HG02759 (cell line): Measurements from ENCODE around the gene CRLF2.
"Not testable (repeated sequence)": the region's sequence is repeated elsewhere in the genome, so short reads cannot be mapped to it uniquely, and the experiment has no call there.

Source experiments
- ATAC-seq: cut with Tn5 transposase; IDR thresholded peaks from one replicate; pipeline ENCODE4 v1.9.1; 2021; ENCODE audit warnings: mild to moderate bottlenecking, moderate library complexity; ENCODE audit not compliant: unreplicated experiment

CRLF2 gene

DNA sequence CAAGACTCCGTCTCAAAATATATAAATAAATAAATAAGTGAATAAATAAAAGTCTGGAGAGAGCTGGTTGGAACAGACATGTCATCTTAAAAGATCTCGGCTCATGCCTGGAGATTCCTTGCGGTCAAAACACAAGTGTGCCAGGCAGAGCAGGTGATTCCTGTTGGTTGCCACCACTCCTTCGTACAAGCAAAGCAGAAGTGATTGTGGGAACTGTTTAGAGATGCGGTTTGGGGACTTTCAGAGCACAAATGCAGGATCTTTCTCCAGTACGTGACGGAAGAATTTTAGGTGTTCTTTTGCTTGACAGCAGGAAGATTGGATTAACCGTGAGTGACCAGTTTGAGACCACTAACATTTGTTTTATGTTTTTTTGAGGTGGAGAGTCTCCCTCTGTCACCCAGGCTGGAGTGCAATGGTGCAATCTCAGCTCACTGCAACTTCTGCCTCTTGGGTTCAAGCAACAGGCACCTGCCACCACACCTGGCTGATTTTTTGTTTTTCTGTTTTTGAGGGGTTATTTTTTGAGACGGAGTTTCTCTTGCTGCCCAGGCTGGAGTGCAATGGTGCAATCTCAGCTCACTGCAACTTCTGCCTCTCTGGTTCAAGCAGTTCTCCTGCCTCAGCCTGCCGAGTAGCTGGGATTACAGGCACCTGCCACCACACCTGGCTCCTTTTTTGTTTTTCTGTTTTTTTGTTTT lies 2.8 kb upstream of the CRLF2 start:
- no peak for ATAC-seq

DNA sequence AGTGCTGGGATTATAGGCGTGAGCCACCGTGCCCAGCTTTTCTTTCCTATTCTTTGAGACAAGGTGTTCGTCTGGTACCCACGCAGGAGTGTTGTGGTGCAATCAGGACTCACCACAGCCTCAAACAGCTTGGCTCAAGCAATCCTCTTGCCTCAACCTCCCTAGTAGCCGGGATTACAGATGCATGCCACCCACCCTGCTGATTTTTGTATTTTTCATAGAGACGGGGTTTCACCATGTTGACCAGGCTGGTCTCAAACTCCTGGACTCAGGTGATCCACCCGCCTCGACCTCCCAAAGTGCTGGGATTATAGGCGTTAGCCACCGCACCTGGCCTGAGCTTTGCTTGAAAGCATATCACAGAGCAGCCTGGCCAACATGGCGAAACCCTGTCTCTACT lies 1.5 kb upstream of the CRLF2 start:
- no peak for ATAC-seq

DNA sequence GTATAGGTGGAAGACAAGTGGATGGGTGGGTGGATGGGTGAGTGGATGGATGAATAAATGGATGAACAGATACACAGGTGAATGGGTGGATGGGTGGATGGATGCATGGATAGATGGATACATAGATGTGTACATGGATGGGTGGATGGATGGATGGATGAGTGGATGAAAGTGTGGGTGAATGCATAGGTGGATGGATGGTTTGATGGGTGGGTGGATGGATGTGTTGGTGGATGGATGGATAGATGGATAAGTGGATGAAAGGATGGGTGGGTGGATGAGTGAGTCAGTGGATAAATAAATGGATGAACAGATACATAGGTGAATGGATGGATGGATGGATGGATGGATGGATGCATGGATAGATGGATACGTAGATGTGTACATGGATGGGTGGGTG lies 1.6 kb downstream of the CRLF2 start:
- ATAC-seq: no peak

DNA sequence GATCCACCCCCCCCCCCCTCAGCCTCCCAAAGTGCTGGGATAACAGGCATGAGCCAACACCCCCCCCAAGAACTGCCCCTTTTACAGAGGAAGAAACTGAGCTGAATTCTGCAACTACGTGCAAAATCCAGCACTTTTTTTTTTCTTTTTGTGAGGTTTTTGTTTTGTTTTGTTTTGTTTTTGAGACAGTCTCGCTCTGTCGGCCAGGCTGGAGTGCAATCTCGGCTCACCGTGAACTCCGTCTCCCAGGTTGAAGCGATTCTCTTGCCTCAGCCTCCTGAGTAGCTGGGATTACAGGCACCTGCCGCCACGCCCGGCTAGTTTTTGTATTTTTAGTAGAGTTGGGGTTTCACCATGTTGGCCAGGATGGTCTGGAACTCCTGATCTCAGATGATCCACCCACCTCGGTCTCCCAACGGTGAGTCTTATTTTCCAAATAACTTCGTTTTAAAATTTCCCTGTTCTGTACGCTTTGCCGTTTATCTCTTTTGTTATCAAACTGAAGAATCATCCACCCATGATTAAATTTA lies 4.9 kb downstream of the CRLF2 start:
- ATAC-seq: no peak

DNA sequence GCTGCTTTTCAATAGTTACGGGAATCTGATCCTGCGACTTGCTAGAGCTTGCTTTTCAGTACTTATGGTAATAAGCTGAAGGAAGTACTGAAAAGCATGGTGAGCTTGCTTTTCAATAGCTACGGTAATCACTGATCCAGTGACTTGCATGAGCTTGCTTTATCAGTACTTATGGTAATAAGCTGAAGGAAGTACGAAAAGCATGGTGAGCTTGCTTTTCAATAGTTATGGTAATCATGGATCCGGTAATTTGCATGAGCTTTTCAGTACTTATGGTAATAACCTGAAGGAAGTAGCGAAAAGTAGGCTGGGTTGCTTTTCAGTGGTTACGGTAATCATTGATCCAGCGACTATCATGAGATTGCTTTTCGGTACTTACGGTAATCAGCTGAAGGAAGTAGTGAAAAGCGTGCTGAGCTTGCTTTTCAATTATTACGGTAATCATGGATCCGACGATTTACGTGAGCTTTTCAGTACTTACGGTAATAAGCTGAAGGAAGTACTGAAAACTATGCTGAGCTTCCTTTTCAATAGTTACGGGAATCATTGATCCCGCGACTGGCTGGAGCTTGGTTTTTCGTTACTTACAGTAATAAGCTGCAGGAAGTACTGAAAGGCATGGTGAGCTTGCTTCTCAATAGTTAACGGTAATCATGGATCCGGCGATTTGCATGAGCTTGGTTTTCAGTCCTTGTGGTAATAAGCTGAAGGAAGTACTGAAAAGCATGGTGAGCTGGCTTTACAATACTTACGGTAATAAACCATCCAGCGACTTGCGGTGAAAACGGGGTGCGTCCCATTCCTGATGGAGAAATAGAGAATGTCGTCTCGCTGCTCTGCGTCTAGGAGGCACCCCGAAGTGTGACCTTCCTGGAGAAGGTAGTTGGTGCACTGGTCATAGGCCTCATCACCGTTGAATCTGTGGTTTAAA lies 6.5 kb downstream of the CRLF2 start:
- ATAC-seq: peak; percentile 40

DNA sequence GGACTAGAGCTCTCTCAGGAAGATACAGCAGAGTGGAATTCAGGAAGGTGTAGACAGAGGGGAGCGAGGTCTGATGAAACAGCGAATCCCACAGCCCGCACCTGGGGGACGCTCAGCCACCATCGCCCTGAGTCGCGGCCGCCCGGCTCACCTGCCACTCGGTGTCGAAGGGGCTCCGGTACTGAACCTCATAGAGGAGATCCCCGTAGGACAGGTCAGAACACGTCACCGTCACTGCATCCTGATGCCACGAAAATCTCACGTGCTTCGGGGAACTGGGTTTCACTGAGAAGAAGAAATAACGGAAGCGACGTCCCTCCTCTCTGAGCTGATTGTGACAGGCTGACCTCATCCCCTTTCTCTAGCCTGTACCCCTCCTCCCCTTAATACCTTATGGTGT lies 10.2 kb downstream of the CRLF2 start:
- no peak for ATAC-seq

DNA sequence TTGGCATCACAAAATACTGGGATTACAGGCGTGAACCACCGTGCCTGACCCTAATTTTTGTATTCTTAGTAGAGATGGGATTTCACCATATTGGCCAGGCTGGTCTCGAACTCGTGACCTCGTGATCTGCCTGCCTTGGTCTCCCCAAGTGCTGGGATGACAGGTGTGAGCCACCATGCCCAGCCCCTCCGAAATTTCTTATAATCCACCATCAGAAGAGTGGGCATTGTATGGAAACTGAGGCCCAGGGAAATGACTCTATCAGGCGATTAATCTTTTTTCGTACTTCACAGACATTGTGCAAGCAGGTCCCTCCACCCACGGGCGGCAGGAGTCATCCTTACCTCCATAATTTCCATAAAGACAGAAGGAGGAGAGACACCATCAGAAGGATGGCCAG lies 16.0 kb downstream of the CRLF2 start:
- no peak for ATAC-seq

DNA sequence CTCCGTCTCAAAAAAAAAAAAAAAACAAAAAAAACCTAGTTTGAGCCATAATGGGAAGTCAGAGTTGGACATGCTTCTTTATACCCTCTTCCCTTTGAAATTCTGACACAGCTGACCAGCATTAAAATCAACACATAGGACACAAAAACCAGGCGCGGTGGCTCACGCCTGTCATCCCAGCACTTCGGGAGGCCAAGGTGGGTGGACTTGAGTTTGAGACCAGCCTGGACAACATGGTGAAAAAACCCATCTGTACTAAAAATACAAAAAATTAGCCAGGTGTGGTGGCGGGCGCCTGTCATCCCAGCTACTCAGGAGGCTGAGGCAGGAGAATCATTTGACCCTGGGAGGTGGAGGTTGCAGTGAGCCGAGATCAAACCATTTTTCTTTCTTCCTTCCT lies 20.3 kb downstream of the CRLF2 start:
- ATAC-seq: not testable (repeated sequence)

DNA sequence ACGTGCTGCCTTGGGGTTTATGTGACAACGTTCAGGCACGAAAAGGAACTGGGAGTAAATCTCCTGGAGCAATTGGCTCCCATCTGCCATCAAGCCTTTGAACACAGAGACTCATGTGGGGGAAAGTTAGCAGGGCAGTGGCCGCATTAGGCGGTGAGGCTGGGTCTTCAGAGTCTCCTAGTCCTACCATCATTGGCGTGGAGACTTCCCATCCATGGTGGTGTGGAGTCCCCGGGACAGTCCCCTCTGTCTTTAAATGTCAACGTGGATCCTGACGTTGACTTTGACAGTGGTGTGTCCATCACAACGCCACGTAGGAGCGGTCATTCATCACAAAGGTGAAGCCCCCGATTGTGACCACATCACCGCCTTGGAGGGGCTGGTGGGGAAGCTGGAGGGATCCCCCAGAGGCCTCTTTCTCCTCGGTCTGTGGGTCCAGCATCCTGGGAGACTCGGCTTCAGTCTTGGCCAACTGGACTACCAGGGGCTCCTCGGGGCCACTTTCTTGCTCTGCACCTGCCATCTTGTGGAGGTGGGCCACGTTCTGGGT lies 21.8 kb downstream of the CRLF2 start:
- no peak for ATAC-seq

DNA sequence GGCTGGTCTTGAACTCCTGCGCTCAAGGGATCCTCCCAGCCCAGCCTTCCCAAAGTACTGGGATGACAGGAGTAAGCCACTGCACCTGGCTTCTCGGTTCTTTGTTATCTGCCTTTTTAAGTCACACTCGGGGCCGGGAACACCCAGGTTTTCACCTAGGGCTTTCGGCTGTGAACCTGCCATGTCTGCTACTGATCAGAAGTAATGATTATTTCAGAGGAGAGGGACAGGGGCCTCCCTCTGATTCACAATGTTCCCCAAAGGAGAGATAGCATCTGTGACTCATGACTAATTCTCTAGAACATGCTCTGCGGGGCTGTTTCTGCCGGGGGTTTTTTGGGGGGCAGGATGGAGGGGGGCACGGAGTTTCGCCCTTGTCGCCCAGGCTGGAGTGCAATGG lies 26.9 kb downstream of the CRLF2 start:
- ATAC-seq: no peak

DNA sequence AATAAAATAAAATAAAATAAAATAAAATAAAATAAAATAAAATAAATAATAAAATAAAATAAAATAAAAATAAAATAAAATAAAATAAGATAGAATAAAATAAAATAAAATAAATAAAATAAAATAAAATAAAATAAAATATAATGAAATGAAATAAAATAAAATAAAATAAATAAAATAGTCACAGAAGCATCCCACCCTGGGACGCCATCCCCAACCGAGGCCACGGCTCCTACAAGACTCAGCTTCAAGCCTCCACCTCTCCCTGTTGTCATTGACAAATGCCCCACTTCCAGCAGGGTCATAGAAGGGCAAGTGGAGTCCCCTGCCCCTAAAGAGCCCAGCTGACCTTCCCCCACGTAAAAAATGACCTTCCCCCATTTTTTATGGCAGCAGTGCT lies 30.2 kb downstream of the CRLF2 start:
- no peak for ATAC-seq

DNA sequence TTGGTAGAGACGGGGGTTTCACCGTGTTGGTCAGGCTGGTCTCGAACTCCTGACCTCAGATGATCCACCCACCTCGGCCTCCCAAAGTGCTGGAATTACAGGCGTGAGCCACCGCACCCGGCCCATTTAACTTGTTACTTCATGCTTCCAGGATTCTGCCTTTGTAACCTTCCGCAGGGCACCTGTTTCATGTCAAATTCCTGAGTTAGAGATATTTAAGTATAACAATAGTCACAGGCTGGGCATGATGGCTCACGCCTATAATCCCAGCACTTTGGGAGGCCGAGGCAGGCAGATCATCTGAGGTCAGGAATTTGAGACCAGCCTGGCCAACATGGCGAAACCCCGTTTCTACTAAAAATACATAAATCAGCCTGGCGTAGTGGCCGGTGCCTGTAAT lies 30.8 kb downstream of the CRLF2 start:
- ATAC-seq: not testable (repeated sequence)

DNA sequence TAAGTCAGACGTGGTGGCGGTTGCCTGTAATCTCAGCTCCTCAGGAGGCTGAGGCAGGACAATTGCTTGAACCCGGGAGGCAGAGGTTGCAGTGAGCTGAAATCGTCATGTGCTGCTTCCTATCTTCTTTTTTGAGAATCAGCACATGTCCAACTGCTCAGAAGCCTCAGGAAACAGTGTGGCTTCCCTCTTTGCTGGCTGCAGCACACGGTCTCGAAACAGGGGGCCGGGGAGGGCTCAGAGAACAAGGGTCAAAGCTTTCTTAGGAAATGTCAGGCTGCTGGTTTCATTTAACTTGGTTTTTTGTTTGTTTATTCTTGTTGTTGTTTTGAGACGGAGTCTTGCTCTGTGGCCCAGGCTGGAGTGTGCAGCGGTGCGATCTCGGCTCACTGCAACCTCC lies 31.3 kb downstream of the CRLF2 start:
- ATAC-seq: no peak

DNA sequence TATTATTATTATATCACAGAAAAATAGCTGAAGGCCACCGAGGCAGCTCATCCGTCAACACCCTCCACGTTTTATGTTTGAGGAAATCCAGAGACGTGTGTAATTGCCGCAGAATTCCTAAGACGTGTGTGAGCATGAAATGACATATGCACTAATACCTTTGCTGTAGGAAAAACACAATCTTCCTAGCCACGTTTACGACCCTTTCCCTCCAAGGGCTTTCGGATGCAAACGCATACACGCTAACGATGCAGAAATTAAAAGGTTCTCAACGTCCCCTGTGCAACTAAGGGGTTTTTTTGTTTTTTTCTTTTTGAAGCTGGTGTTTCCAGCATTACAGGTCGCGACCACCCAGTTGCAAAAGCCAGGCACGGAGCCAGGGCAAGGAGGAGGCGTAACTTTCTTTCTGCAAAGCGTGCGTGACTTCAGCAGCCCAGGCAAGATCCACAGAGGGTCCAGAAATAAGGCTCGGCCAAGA lies 33.8 kb downstream of the CRLF2 start:
- ATAC-seq: no peak

DNA sequence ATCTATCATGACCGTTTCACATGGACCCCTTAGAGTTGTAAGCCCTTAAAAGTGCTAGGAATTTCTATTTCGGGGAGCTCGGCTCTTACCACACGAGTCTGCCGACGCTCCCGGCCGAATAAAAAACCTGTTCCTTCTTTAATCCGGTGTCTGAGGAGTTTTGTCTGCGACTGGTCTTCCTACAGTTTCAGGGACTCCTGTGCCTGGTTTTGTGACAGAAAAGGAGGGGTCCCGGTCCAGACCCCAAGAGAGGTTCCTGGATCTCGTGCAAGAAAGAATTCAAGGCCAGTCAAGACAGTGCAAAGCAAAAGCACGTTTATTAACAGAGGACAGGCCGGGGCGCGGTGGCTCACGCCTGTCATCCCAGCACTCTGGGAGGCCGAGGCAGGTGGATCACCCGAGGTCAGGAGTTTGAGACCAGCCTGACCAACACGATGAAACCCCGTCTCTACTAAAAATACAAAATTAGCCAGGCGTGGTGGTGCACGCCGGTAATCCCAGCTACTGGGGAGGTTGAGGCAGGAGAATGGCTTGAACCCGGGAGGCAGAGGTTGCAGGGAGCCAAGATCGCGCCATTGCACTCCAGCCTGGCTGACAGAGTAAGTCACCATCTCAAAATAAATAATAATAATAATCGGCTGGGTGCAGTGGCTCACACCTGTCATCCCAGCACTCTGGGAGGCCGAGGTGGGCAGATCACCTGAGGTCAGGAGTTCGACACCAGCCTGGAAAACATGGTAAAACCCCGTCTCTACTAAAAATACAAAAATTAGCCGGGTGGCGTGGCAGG lies 35.7 kb downstream of the CRLF2 start:
- ATAC-seq: not testable (repeated sequence)

DNA sequence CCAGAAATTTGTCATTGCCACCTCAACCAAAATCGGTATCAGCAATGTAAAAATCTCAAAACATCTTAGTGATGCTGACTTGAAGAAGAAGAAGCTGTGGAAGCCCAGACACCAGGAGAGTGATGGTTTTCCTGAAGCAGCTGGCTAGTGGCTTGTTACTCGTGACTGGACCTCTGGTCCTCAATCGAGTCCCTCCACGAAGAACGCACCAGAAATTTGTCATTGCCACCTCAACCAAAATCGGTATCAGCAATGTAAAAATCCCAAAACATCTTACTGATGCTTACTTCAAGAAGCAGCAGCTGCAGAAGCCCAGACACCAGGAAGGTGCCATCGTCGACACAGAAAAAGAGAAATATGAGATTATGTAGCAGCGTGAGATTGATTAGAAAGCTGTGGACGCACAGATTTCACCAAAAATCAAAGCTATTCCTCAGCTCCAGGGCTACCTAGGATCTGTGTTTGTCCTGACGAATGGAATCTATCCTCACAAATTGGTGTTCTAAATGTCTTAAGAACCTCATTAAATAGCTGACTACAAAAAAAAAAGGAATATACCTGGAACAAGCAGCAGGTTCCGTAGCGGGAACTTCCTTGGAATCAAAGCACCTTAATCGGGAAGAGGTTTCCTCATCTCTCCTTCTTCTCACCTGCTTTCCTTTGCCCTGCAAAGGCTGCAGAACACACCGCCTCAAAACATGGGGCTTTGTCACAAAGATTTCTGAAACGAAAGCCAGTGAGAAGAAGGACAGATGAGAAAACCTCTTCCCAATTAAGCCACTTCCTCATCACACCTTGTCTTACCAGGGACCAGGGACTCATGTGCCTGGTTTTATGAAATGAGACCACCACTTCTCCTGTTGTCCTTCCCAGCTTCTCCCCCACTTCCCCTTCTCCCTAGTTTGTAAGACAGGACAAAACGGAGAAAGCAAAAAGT lies 37.6 kb downstream of the CRLF2 start:
- ATAC-seq: not testable (repeated sequence)

DNA sequence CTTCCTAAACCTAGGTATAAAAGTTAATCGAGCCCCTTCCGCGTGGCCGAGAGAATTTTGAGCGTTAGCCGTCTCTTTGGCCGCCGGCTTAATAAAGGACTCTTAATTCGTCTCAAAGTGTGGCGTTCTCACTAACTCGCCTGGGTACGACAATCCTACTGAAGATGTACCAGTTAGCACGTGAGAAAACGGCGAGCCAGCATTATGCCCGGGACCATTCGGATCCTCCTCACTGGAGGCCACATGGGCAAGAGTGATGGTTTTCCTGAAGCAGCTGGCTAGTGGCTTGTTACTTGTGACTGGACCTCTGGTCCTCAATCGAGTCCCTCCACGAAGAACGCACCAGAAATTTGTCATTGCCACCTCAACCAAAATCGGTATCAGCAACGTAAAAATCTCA lies 39.0 kb downstream of the CRLF2 start:
- ATAC-seq: not testable (repeated sequence)

DNA sequence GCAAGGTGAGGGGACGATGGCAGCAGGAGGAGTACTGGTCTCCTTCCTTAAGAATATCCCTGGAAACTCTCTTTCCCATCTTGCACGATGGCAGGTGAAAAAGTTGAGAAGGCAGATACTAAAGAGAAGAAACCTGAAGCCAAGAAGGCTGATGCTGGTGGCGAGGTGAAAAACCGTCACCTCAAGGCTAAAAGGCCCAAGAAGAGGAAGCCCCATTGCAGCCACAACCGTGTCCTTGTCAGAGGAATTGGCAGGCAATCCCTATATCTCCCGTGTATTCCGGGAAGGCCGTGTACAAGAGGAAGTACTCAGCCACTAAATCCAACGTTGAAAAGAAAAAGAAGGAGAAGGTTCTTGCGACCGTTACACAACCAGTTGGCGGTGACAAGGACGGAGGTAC lies 40.0 kb downstream of the CRLF2 start:
- no peak for ATAC-seq

DNA sequence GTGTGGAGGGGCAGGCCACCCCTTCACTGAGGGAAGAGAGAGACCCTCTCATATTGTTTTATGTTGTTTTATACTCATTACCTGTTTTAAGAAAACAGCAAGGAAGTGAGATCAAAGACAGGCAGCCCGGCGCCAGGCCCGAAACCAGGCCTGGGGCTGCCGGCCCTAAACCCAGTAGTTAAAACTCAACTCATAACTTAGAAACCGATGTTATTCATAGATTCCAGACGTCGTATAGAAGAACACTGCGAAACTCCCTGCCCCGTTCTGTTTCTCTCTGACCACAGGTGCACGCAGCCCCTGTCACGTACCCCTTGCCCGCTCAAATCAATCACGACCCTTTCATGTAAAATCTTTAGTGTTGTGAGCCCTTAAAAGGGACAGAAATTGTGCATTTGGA lies 40.5 kb downstream of the CRLF2 start:
- not testable (repeated sequence) for ATAC-seq

DNA sequence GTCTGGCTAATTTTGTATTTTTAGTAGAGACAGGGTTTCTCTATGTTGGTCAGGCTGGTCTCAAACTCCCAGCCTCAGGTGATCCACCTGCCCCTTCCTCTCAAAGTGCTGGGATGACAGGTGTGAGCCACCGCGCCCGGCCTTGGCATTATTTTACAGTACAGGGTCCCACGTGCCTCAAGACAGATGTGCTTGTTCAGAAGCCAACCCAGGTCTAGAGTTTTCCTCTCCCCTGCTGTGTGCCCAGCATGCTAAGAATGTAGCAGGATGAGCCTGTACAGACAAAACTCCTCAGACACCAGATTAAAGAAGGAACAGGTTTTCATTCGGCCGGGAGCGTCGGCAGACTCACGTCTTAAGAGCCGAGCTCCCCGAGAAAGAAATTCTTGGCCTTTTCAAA lies 42.2 kb downstream of the CRLF2 start:
- ATAC-seq: no peak
